SK-N-MC (cell line): ENCODE data around the gene TAF1B.

ENCODE experiments used
- EZH2 ChIP-seq: fragments of 200-600 bp; sonication (generic); IDR thresholded peaks from one replicate; pipeline ENCODE4 v1.6.1; 2017; ENCODE audit warnings: antibody characterized with exemption
- FOXP2 ChIP-seq: optimal IDR thresholded peaks from 2 replicates; pipeline ENCODE3; 2011; ENCODE audit warnings: mild to moderate bottlenecking, moderate library complexity; ENCODE audit not compliant: insufficient read depth; ENCODE audit errors: extremely low read length, control extremely low read depth
- POLR2AphosphoS5 ChIP-seq: IDR thresholded peaks from 2 replicates; pipeline ENCODE4 v1.6.1; 2012; ENCODE audit warnings: mild to moderate bottlenecking, low read depth, low read length, borderline replicate concordance

DNA sequence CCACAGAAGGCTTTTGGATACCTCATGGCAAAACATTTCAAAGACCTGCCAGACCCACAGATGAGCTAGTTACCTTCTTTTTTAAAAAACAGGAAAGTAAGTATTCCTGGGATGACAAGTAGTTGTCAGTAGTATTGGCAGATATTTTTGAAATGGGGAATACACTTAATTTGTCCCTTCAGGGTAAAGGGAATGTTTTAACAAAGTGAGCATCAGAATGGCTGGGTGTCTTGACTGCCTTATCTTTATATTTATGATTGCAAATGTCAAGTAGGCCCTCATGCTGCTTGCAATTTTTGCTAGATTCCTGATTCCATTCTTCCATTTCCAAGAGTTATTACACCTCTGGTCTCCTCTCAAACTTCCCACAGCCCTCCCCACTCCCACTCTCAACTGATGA, 4.9 kb upstream of the TAF1B start:
- no peak for TF ChIP-seq EZH2
- TF ChIP-seq POLR2AphosphoS5, result no peak
- no peak for TF ChIP-seq FOXP2
